Peyer's patch (tissue), 4 donors: ENCODE results near the gene PHB1.
"Not testable (repeated sequence)": the region's sequence is repeated elsewhere in the genome, so short reads cannot be mapped to it uniquely, and the experiment has no call there.

Source experiments
- POLR2A ChIP-seq, 2 donors: fragments of 450-650 bp; IDR thresholded peaks; one replicate each; pipeline ENCODE4 v1.5.1; 2017; ENCODE audit warnings: antibody characterized with exemption in 2 of 2, mild to moderate bottlenecking in 2 of 2, moderate library complexity in 2 of 2
- TF ChIP-seq, protein P1 (sequence below), 6 experiments: fragments of 450-650 bp in 4 of 6; fragments of 200-600 bp in 2 of 6; sonication (generic) in 1 of 6; IDR thresholded peaks; one replicate each; pipeline ENCODE4 v1.5.1; 2017 to 2019; ENCODE audit warnings: antibody characterized with exemption in 6 of 6, mild to moderate bottlenecking in 3 of 6, moderate library complexity in 1 of 6

DNA sequence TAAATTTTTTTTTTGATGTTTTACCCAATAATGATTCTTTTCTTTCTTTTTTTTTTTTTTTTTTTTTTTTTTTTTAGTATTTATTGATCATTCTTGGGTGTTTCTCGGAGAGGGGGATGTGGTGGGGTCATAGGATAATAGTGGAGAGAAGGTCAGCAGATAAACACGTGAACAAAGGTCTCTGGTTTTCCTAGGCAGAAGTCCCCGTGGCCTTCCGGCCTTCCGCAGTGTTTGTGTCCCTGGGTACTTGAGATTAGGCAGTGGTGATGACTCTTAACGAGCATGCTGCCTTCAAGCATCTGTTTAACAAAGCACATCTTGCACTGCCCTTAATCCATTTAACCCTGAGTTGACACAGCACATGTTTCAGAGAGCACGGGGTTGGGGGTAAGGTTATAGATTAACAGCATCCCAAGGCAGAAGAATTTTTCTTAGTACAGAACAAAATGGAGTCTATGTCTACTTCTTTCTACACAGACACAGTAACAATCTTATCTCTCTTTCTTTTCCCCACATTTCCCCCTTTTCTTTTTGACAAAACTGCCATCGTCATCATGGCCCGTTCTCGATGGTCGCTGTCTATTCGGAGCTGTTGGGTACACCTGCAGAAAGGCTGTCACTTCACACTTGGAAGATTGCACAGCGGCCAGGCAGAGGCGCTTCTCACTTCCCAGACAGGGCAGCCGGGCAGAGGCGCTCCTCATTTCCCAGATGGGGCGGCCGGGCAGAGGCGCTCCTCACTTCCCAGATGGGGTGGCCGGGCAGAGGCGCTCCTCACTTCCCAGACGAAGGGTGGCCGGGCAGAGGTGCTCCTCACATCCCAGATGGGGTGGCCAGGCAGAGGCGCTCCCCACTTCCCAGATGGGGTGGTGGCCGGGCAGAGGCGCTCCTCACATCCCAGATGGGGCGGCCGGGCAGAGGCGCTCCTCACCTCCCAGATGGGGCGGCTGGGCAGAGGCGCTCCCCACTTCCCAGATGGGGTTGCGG, 4.4 kb upstream of the PHB1 start:
- TF ChIP-seq, protein P1, sequence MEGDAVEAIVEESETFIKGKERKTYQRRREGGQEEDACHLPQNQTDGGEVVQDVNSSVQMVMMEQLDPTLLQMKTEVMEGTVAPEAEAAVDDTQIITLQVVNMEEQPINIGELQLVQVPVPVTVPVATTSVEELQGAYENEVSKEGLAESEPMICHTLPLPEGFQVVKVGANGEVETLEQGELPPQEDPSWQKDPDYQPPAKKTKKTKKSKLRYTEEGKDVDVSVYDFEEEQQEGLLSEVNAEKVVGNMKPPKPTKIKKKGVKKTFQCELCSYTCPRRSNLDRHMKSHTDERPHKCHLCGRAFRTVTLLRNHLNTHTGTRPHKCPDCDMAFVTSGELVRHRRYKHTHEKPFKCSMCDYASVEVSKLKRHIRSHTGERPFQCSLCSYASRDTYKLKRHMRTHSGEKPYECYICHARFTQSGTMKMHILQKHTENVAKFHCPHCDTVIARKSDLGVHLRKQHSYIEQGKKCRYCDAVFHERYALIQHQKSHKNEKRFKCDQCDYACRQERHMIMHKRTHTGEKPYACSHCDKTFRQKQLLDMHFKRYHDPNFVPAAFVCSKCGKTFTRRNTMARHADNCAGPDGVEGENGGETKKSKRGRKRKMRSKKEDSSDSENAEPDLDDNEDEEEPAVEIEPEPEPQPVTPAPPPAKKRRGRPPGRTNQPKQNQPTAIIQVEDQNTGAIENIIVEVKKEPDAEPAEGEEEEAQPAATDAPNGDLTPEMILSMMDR (IDR thresholded peaks at IDR 0.05) = not testable (repeated sequence)
- not testable (repeated sequence) for TF ChIP-seq POLR2A (IDR thresholded peaks at IDR 0.05)
